GM23338 (cell line): ENCODE data around the gene GRK3. TPM values are rescaled to one million over a fixed set of nuclear protein-coding genes. Genes with fewer than 3 reads are reported as not detected.

Experiments used
- ATAC-seq: fragments of 200-7000 bp; cut with Tn5 transposase; 3 replicates; pipeline ENCODE4 v1.9.1; 2020
- DNase-seq: peaks from one replicate; pipeline ENCODE4 v3.0.0-alpha.2; 2015; ENCODE audit warnings: low spot score
- H2AFZ ChIP-seq: fragments of 200-600 bp; sonication (generic); 2 replicates; pipeline ENCODE4 v1.8.0; 2016; ENCODE audit warnings: antibody characterized with exemption, mild to moderate bottlenecking, moderate library complexity
- H3F3A ChIP-seq: fragments of 200-600 bp; sonication (generic); replicated peaks from 2 replicates; pipeline ENCODE4 v1.8.0; 2017; ENCODE audit warnings: antibody characterized with exemption, mixed run types, low read depth
- H3K27ac ChIP-seq: fragments of 200-600 bp; sonication (generic); 2 replicates; pipeline ENCODE4 v1.6.1; 2016; ENCODE audit warnings: low read depth
- H3K27me3 ChIP-seq: fragments of 200-600 bp; sonication (generic); 2 replicates; pipeline ENCODE4 v1.8.0; 2016; ENCODE audit warnings: mild to moderate bottlenecking, mixed run types, moderate library complexity; ENCODE audit not compliant: insufficient read depth
- H3K36me3 ChIP-seq: fragments of 200-600 bp; sonication (generic); 2 replicates; pipeline ENCODE4 v1.8.0; 2016; ENCODE audit warnings: mild to moderate bottlenecking; ENCODE audit not compliant: insufficient read depth
- H3K4me1 ChIP-seq: fragments of 200-600 bp; sonication (generic); 2 replicates; pipeline ENCODE4 v1.8.0; 2016; ENCODE audit warnings: mild to moderate bottlenecking, moderate library complexity; ENCODE audit not compliant: insufficient read depth
- H3K4me2 ChIP-seq: fragments of 200-600 bp; sonication (generic); 2 replicates; pipeline ENCODE4 v1.7.1; 2017; ENCODE audit warnings: mixed run types
- H3K4me3 ChIP-seq: fragments of 200-600 bp; sonication (generic); 2 replicates; pipeline ENCODE4 v1.6.1; 2016; ENCODE audit warnings: mixed run types
- H3K79me2 ChIP-seq: fragments of 200-600 bp; sonication (generic); replicated peaks from 2 replicates; pipeline ENCODE4 v1.8.0; 2017; ENCODE audit warnings: mild to moderate bottlenecking; ENCODE audit not compliant: insufficient read depth
- H3K9me2 ChIP-seq: fragments of 200-600 bp; sonication (generic); 2 replicates; pipeline ENCODE4 v1.8.0; 2017; ENCODE audit not compliant: insufficient read depth
- H4K20me1 ChIP-seq: fragments of 200-600 bp; sonication (generic); replicated peaks from 2 replicates; pipeline ENCODE4 v1.8.0; 2017; ENCODE audit warnings: mild to moderate bottlenecking; ENCODE audit not compliant: insufficient read depth
- H3K27ac Mint-ChIP-seq: 2 replicates; pipeline ENCODE4 v1.8.0; 2020; ENCODE audit warnings: inconsistent platforms, mild to moderate bottlenecking, moderate library complexity, mixed read lengths
- H3K27me3 Mint-ChIP-seq: 3 replicates; pipeline ENCODE4 v1.8.0; 2022; ENCODE audit warnings: low read depth, mild to moderate bottlenecking, moderate library complexity, mixed read lengths, inconsistent platforms; ENCODE audit not compliant: insufficient read depth, poor library complexity
- H3K36me3 Mint-ChIP-seq: 3 replicates; pipeline ENCODE4 v1.8.0; 2021; ENCODE audit warnings: low read depth, mild to moderate bottlenecking, inconsistent platforms, moderate library complexity, mixed read lengths
- H3K4me1 Mint-ChIP-seq: 3 replicates; pipeline ENCODE4 v1.8.0; 2020; ENCODE audit warnings: mild to moderate bottlenecking, inconsistent platforms, mixed read lengths
- H3K4me3 Mint-ChIP-seq: 3 replicates; pipeline ENCODE4 v1.8.0; 2021; ENCODE audit warnings: moderate library complexity, mild to moderate bottlenecking, inconsistent platforms, mixed read lengths
- H3K9me3 Mint-ChIP-seq: 3 replicates; pipeline ENCODE4 v1.8.0; 2020; ENCODE audit warnings: moderate library complexity, mild to moderate bottlenecking, inconsistent platforms, mixed read lengths
- CREB1 ChIP-seq: fragments of 250-450 bp; sonication (Bioruptor Pico); IDR thresholded peaks from 2 replicates; pipeline ENCODE4 v1.5.0; 2020; ENCODE audit warnings: low read depth, mild to moderate bottlenecking, moderate library complexity
- CTCF ChIP-seq, 2 experiments: fragments of 200-600 bp in 1 of 2; sonication (generic) in 1 of 2; conservative IDR thresholded peaks; 2 replicates each; pipeline versions ENCODE4 v1.5.1 to v1.6.1; 2016 to 2017; ENCODE audit warnings: antibody characterized with exemption in 2 of 2, low read depth in 2 of 2, mild to moderate bottlenecking in 2 of 2, moderate library complexity in 1 of 2
- EZH2phosphoT487 ChIP-seq: fragments of 200-600 bp; sonication (generic); IDR thresholded peaks from one replicate; pipeline ENCODE4 v1.8.1; 2018; ENCODE audit warnings: antibody characterized with exemption; ENCODE audit not compliant: unreplicated experiment
- JUNB ChIP-seq: IDR thresholded peaks from one replicate; pipeline ENCODE4 v1.6.1; 2016; ENCODE audit warnings: antibody characterized with exemption; ENCODE audit not compliant: unreplicated experiment
- NANOG ChIP-seq: IDR thresholded peaks from 2 replicates; pipeline ENCODE4 v1.6.1; 2016; ENCODE audit warnings: antibody characterized with exemption, borderline replicate concordance
- POLR2AphosphoS5 ChIP-seq: IDR thresholded peaks from 2 replicates; pipeline ENCODE4 v1.6.1; 2016; ENCODE audit warnings: antibody characterized with exemption, low read depth
- STAT1 ChIP-seq: IDR thresholded peaks from one replicate; pipeline ENCODE4 v1.6.1; 2016; ENCODE audit warnings: antibody characterized with exemption; ENCODE audit not compliant: unreplicated experiment
- ZNF114 ChIP-seq: fragments of 250-450 bp; sonication (Bioruptor Pico); IDR thresholded peaks from 2 replicates; pipeline ENCODE4 v1.5.0; 2020; ENCODE audit warnings: mild to moderate bottlenecking, moderate library complexity
- ZNF331 ChIP-seq: fragments of 250-450 bp; sonication (Bioruptor Pico); IDR thresholded peaks from 2 replicates; pipeline ENCODE4 v1.5.0; 2020; ENCODE audit warnings: low read depth, mild to moderate bottlenecking, moderate library complexity
- ZNF462 ChIP-seq: fragments of 250-450 bp; sonication (Bioruptor Pico); IDR thresholded peaks from 2 replicates; pipeline ENCODE4 v1.5.0; 2020; ENCODE audit warnings: mild to moderate bottlenecking, moderate library complexity
- polyA plus RNA-seq: library from polyadenylated mRNA; unstranded; fragments of >200 nt; fragmentation: Nextera tagmentation; extraction: Ambion mirVana; gene quantifications from 2 replicates; pipeline ENCODE4 v1.2.1, GENCODE V29; 2016
- total RNA-seq: library from RNA; depleted of rRNA; stranded (reverse); fragments of >200 nt; shearing (Covaris generic); gene quantifications from 2 replicates; pipeline ENCODE4 v1.2.3, GENCODE V29; 2014
- TF ChIP-seq, protein P1 (sequence below): IDR thresholded peaks from 2 replicates; pipeline ENCODE4 v1.6.1; 2016; ENCODE audit warnings: antibody characterized with exemption

The GRK3 gene
- total and polyA plus RNA-seq, 2 experiments from 2014 or later, result 6.0 to 25.3 TPM

GRCh38 chr22:25751174-25751581, 186.7 kb downstream of the GRK3 start (continued):
- TF ChIP-seq CTCF (conservative IDR thresholded peaks at IDR 0.05; ENCODE audit: low read depth in 2 of 2), result no peak
- no peak for TF ChIP-seq POLR2AphosphoS5
- no peak for TF ChIP-seq JUNB
- TF ChIP-seq CREB1 (CRISPR knock-in tag), result no peak
- no peak for TF ChIP-seq ZNF331 (CRISPR knock-in tag)
- TF ChIP-seq, protein P1, sequence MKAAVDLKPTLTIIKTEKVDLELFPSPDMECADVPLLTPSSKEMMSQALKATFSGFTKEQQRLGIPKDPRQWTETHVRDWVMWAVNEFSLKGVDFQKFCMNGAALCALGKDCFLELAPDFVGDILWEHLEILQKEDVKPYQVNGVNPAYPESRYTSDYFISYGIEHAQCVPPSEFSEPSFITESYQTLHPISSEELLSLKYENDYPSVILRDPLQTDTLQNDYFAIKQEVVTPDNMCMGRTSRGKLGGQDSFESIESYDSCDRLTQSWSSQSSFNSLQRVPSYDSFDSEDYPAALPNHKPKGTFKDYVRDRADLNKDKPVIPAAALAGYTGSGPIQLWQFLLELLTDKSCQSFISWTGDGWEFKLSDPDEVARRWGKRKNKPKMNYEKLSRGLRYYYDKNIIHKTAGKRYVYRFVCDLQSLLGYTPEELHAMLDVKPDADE, result no peak

DNA sequence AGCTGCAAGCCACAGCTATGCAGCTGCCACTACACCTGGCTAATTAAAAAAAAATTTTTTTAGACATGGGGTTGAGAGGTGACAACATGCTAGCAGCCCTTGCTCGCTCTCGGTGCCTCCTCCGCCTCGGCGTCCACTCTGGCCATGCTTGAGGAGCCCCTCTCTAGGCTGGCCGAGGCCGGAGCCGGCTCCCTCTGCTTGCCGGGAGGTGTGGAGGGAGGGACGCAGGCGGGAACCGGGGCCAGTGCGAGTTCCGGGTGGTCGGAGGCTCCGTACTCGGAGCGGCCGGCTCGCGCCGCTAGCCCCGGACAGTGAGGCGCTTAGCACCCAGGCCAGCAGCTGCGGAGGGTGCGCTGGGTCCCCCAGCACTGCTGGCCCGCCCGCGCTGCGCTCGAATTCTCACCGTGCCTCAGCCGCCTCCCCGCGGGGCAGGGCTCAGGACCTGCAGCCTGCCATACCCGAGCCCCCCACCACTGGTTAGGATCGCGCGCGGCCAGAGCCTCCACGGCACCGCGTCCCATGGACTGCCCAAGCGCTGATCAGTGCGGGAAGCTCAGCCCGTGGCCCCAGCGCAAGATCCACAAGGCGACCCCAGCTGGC, 188.2 kb downstream of the GRK3 start:
- Mint-ChIP-seq H3K27ac (no peak overlapping the region), H3K4me1 (no peaks in the 10 kb centered on the region), H3K4me3 (no peak overlapping the region), H3K27me3 (peaks cover 10% of the 10 kb centered on the region), H3K9me3 (no peaks in the 10 kb centered on the region; the same call in 2 of the 3 replicates), H3K36me3 (no peaks in the 10 kb centered on the region)
- no peaks in the 10 kb centered on the region for H3K79me2 ChIP-seq
- no peaks in the 10 kb centered on the region for H3K27me3 ChIP-seq
- no peak overlapping the region for H2AFZ ChIP-seq
- no peaks in the 10 kb centered on the region; the same call in 1 of the 2 replicates for H4K20me1 ChIP-seq
- ATAC-seq (no peak), DNase-seq (no peak)
- H3K36me3 ChIP-seq, result no peaks in the 10 kb centered on the region; the same call in 1 of the 2 replicates
- no peak overlapping the region for H3K4me3 ChIP-seq
- no peak for TF ChIP-seq CTCF (conservative IDR thresholded peaks at IDR 0.05; ENCODE audit: low read depth in 2 of 2)
- no peak for TF ChIP-seq NANOG
- no peak for TF ChIP-seq POLR2AphosphoS5
- TF ChIP-seq ZNF114 (CRISPR knock-in tag), result no peak
- TF ChIP-seq EZH2phosphoT487, result no peak
- TF ChIP-seq ZNF462 (CRISPR knock-in tag), result no peak
- no peak for TF ChIP-seq STAT1
- no peaks in the 10 kb centered on the region for H3F3A ChIP-seq
- no peak overlapping the region for H3K27ac ChIP-seq
- H3K4me2 ChIP-seq, result no peak overlapping the region
- no peaks in the 10 kb centered on the region for H3K4me1 ChIP-seq
- H3K9me2 ChIP-seq, result no peaks in the 10 kb centered on the region
